ENCODE data around the gene LRRC59. TPM values are rescaled to one million over a fixed set of nuclear protein-coding genes. Genes with fewer than 3 reads are reported as not detected.
"Not testable (repeated sequence)": the region's sequence is repeated elsewhere in the genome, so short reads cannot be mapped to it uniquely, and the experiment has no call there.

Gene LRRC59
- polyA plus RNA-seq, 1 donor: 45.1 TPM

- DNase-seq: peak; percentile 91
Observed at GRCh38 chr17:50345432-50346312, 51.7 kb downstream of the LRRC59 start, which contains the start of gene XYLT2. TSS of gene XYLT2 (plus strand) at chr17:50346126. CDS start at chr17:50346141, 15 bp downstream.

GRCh38 chr17:50344731-50345365 lies 52.5 kb downstream of the LRRC59 start:
- DNase-seq: no peak

DNA sequence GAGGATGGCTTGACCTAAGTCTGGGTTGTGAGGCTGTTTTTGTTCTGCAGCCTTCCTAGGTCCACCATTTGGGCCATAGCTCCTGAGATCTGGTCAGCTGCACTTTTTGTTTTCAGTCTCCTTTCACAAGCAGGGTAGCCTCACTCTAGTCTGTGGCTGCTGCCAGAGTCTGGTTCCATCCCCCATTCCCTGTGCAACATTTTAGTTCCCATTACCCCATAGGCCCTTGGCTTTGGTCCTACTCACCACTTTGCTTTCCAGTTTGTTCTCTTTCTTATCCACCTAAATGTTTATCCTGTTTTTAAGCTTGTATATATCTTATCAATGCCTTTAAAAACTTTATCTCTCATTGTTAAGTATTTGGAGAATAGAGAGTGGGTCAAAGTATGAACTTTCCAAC lies 57.9 kb downstream of the LRRC59 start:
- no peak for DNase-seq

DNA sequence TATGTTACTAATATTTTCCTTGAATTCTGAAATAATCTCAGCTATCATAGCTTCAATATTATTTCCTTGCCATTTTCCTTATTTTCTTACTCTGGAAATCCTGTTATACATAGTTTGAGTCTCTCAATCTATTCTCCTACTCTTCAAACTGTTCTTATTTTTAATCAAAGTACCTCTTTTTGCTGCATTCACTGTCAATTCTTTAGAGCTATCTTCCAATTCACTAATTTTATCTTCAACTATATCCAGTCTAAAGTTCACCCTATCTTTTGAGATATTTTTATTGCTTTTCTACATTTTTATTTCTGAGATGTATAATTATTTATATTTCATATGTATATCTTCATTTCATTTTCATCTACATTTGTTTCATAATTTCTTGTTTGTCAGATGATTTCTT lies 58.7 kb downstream of the LRRC59 start:
- no peak for DNase-seq

DNA sequence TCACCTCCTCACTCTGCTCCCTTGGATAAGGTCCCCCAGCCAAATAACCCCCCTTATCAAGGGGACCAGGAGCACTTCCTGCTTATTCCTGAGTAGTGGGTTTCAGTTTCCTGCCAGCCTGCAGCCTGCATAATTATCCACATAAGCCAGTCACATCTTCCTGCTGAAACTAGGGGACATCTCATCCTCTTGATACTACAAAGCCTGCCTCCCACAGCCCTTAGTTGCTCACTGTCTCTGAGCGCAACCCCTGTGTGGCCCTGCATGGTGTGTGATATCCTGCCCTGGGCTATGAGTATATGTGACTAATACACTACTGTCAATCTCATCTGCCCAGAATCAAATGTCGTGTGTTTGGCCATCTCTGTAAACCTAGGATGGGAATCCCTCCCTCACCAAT lies 59.4 kb downstream of the LRRC59 start:
- DNase-seq: no peak

- DNase-seq: not testable (repeated sequence)
Observed at GRCh38 chr17:50333291-50334057, 63.8 kb downstream of the LRRC59 start.

DNA sequence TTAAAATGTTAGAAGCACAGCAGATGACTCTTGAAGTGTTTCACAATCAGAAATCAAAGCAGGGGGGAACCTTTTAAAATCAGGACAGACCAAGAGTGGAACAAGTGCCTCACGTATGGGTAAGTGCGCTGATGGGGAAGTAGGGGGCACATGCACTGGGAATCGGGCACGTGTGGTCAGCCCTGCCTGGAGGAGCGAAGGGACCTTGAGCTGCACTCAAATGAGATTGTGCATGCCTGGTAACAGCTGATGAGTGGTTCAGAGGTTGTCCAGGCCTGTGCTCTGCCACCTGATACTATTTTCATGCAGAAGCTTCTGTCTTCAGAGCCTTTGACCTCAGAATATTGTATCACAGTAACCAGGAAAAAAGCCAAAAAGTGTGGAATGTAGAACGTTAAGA lies 65.1 kb downstream of the LRRC59 start:
- no peak for DNase-seq

Other genes starting within 250 kb of the LRRC59 start
- 41.1 TPM for gene PPP1R9B, start 246.8 kb downstream of the LRRC59 start, polyA plus RNA-seq (ENCODE audit: insufficient read length)
- 424 TPM for gene SGCA, start 231.5 kb downstream of the LRRC59 start, polyA plus RNA-seq (ENCODE audit: insufficient read length)
- gene COL1A1, start 195.9 kb downstream of the LRRC59 start, polyA plus RNA-seq (ENCODE audit: insufficient read length): 3,874 TPM
- gene TMEM92, start 123.1 kb downstream of the LRRC59 start, polyA plus RNA-seq (ENCODE audit: insufficient read length): 1.8 TPM
- gene XYLT2, start 51.4 kb downstream of the LRRC59 start, polyA plus RNA-seq (ENCODE audit: insufficient read length): 27.3 TPM
- gene MRPL27, start 24.3 kb downstream of the LRRC59 start, polyA plus RNA-seq (ENCODE audit: insufficient read length): 52.5 TPM
- gene EME1, start 24.3 kb downstream of the LRRC59 start, polyA plus RNA-seq (ENCODE audit: insufficient read length): 4.9 TPM
- 85.4 TPM for gene ACSF2, start 28.7 kb upstream of the LRRC59 start, polyA plus RNA-seq (ENCODE audit: insufficient read length)
- 4.4 TPM for gene CHAD, start 71.4 kb upstream of the LRRC59 start, polyA plus RNA-seq (ENCODE audit: insufficient read length)
- 36.9 TPM for gene RSAD1, start 81.3 kb upstream of the LRRC59 start, polyA plus RNA-seq (ENCODE audit: insufficient read length)
- gene MYCBPAP, start 110.9 kb upstream of the LRRC59 start, polyA plus RNA-seq (ENCODE audit: insufficient read length): 1.0 TPM
- 1.5 TPM for gene EPN3, start 135.2 kb upstream of the LRRC59 start, polyA plus RNA-seq (ENCODE audit: insufficient read length)
- 31.4 TPM for gene SPATA20, start 149.7 kb upstream of the LRRC59 start, polyA plus RNA-seq (ENCODE audit: insufficient read length)
- 4.8 TPM for gene CACNA1G, start 163.2 kb upstream of the LRRC59 start, polyA plus RNA-seq (ENCODE audit: insufficient read length)
- 0.66 TPM for gene ABCC3, start 237.4 kb upstream of the LRRC59 start, polyA plus RNA-seq (ENCODE audit: insufficient read length)

Measured in hindlimb muscle (tissue), 1 donor.